ENCODE measurements around the gene SLC26A8. TPM values are rescaled to one million over a fixed set of nuclear protein-coding genes. Genes with fewer than 3 reads are reported as not detected.
"Not testable (repeated sequence)": the region's sequence is repeated elsewhere in the genome, so short reads cannot be mapped to it uniquely, and the experiment has no call there.

The SLC26A8 gene
- total RNA-seq, 1 experiment from 2014 or later = not detected

DNA sequence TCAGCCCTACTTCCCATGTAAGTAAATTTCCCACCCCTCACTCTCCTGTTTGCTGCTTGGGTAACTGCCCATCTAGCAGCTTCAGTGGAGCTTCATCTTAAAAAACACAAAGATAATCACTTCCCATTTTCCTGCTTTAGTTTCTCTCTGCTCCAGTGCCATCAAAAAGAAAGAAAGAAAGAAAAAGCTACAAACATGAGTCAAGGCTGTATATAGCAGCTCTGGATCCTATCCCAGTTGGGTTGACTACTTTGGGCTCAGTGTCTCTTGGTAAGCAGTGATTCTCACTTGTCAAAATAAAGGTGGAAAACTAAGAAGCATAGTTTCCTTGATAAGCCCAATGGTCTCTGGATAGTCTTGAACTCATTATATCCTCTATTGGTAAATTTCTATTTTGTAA is 54.8 kb downstream of the SLC26A8 start:
- in situ Hi-C loops (cut with HindIII; ENCODE audit: low pct_unique_long_range_greater_than_20kb, low sequenced_read_pairs) = no loop called here
- no peak for DNase-seq (ENCODE audit: low read depth)

DNA sequence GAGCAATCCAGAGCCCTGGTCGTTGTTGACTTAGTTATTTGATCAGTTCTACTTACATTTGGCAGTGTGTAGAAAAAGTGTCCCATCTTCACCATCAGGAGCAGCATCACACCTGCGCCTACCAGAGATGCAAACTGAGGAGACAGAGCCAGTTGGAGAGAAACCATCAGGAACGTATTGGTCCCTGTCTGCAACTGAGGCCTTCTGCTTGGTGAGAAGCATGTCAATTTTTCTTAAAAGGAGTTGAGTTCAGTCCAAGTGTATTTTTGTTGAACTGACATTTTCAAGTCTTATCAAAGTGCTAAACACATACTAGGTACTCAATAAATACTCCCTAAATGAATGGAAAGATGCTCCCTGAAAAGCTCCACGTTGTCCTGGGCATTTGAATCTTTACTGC is 55.6 kb downstream of the SLC26A8 start:
- DNase-seq (ENCODE audit: low read depth) = no peak
- in situ Hi-C loops (cut with HindIII; ENCODE audit: low pct_unique_long_range_greater_than_20kb, low sequenced_read_pairs) = no loop called here

DNA sequence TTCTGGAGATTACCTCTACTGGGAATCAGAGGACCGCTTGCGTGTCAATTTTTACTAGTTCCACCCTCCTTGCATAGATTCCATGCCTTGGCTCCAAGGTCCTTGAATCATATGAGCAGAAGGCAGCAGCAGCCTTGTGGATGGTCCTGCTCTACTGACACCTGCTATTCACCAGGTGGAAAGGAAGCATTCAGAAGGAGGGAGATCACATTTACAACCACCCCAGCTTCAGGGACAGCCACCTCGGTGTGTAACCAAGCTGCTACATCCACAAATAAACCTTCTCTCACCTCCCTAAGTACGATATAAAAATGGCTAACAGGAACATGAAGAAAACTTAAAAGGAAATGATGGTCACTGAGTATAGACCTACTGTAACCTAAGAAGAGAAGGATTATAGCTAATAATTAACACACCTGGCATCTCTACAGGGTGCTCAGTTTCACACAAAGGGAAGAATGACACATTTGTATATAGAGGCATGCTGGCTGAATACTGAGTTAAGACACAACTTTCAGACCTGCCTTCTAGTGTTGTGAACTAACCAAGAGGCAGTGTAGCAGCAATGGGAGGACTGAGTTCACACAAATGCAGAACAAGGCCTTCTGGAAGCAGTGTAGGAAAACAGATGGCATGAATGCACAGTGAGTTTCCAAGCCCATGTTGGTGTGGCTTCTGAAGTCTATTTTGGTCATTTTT is 57.2 kb downstream of the SLC26A8 start:
- DNase-seq (ENCODE audit: low read depth) = peak; percentile 62
- in situ Hi-C loops (cut with HindIII; ENCODE audit: low pct_unique_long_range_greater_than_20kb, low sequenced_read_pairs) = no loop called here

DNA sequence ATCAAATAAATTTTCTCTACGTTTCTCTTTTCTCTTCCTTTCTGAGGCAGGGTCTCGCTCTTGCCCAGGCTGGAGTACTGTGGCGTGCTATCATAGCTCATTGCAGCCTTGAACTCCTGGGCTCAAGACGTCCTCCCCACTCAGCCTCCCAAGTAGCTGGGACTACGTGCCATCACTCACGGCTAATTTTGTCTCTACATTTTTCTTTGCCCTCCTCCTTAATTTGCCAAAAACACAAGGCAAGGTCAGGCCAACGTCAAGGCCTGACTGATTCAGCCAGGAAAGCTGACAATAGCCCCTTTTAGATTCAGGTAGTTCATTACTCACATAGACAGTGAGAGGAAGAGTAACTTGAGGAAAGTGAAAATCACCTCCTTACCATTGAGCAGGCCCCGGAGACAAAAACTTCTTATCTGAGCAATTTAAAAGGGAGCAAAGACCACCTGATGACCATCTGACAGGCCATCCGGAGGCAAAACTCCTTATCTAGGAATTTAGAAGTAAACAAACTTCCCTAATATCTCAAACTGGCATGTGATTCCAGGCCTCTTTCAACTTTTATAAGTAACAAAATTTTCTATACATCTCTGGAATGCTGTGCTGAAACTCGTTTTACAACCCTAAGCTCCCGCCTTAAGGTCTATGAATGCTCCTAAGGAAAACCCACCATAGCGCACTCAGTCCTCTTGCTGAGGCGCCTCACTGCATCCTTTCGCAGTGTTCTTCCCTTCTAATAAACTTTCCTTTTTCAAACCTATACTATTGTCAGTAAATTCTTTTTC is 61.5 kb downstream of the SLC26A8 start:
- in situ Hi-C loops (cut with HindIII; ENCODE audit: low pct_unique_long_range_greater_than_20kb, low sequenced_read_pairs) = no loop called here
- no peak for DNase-seq (ENCODE audit: low read depth)

DNA sequence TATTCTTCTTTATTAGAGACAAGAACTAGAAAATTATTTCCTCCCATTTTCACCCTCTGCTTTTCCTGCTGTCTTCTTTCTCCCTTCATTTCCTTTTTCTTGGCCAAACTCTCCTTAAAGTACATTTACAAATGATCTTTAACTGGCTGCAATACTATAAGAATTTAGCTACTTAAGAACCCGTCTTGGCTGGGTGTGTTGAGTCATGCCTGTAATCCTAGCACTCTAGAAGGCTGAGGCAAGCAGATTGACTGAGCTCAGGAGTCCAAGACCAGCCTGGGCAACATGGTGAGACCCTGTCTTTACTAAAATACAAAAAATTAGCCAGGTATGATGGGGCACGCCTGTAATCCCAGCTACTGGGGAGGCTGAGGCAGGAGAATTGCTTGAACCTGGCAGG is 64.3 kb downstream of the SLC26A8 start:
- DNase-seq (ENCODE audit: low read depth) = no peak
- in situ Hi-C loops (cut with HindIII; ENCODE audit: low pct_unique_long_range_greater_than_20kb, low sequenced_read_pairs) = no loop called here

DNA sequence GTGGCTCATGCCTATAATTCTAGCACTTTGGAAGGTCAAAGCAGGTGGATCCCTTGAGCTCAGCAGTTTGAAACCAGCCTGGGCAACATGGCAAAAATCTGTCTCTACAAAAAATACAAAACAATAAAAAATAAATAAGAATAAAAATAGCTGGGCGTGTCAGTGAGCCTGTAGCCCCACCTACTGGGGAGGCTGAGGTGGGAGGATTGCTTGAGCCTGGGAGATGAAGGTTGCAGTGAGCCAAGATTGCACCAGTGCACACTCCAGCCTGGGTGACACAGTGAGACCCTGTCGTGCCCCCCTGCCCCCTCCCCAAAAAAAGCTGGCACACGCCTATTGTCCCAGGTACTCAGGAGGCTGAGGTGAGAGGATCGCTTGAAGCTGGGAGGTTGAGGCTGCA is 68.5 kb downstream of the SLC26A8 start:
- no peak for DNase-seq (ENCODE audit: low read depth)
- in situ Hi-C loops (cut with HindIII; ENCODE audit: low pct_unique_long_range_greater_than_20kb, low sequenced_read_pairs) = no loop called here

DNA sequence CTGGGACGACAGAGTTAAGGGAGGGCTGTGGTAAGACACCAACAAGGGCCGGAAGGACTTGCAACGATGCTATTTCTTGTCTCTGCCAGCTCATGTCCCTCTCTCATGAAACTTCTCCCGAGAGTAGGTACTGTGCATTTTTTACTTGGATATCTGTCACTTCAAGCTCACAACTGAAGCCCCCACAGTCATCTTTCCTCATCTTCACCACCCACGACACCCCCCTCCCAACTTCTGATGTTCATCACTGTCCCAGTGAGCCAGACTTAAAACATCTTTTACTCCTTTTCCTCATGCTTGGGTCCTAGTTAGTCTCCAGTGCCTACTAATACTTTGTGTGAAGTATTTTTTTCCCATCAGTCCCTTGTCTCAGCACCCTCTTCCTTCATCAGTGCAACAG is 68.9 kb downstream of the SLC26A8 start:
- in situ Hi-C loops (cut with HindIII; ENCODE audit: low pct_unique_long_range_greater_than_20kb, low sequenced_read_pairs) = no loop called here
- DNase-seq (ENCODE audit: low read depth) = no peak

DNA sequence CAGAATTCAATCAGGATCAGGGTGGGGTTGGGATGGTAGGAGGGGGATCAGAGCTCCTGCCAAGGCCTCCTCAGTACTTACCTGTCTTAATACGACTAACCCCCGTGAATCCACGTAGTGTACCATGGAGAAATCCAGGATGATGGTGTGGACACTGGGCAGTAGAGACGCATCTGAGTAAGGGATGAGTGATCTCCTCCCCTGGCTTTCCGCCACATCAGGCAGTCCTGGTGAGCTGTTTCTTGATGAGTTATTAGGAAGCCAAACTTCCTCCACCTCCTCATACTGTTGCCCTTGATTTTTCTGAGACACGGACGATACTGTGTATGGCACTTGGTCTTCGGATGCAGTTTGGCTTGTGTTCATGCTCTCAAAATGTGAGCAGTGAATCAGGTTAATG is 69.4 kb downstream of the SLC26A8 start:
- in situ Hi-C loops (cut with HindIII; ENCODE audit: low pct_unique_long_range_greater_than_20kb, low sequenced_read_pairs) = no loop called here
- no peak for DNase-seq (ENCODE audit: low read depth)

DNA sequence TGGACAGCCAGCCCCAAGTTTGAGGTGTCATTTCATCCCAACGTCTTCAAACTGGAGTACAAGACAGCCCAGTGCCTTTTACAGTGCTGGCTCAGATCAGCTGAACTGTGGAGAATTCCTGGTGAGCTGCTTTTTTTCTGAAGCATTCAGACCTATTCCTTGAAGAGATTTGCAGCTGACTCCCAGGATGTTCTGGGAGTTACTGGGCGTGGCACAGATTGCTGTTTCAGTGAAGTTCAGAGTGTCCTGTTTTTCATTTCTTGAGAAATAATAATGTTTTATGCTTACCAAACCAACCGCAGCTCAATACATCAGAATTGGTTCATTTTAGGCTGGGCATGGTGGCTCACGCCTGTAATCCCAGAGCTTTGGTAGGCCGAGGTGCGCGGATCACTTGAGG is 70.1 kb downstream of the SLC26A8 start:
- no peak for DNase-seq (ENCODE audit: low read depth)
- in situ Hi-C loops (cut with HindIII; ENCODE audit: low pct_unique_long_range_greater_than_20kb, low sequenced_read_pairs) = no loop called here

DNA sequence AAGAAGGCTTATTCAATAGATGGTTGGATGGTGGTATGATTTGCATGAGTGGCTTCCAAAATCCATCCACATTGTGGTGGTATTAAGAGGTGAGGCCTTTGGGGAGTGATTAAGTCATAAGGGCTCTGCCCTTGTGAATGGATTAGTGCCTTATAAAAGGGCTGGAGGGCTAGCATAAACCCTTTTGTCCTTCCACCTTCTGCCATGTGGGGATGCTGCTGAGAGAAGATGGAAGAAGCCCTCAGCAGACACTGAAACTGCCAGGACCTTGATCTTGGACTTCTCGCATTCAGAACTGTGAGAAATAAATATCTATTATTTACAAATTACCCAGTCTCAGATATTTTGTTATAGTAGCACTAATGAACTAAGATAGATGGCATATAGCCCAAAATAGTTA is 75.7 kb downstream of the SLC26A8 start:
- DNase-seq (ENCODE audit: low read depth) = no peak
- in situ Hi-C loops (cut with HindIII; ENCODE audit: low pct_unique_long_range_greater_than_20kb, low sequenced_read_pairs) = no loop called here

DNA sequence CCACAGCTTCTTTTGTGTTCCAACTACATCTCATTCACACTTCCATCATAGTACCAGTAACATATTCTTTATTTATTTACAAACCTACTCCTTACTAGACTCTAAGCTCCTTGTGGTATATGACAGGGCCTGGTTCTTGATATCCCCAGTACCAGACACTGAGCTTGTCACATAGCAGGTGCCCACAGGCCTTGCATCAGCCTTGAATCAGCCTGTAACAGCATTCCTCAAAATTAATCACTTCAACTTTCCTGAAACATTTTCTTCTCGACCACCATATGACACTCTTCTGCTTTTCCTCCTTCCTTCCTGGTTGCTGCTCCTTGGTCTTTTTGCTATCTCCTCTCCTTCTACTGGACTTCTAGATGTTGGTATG is 78.8 kb downstream of the SLC26A8 start:
- in situ Hi-C loops (cut with HindIII; ENCODE audit: low pct_unique_long_range_greater_than_20kb, low sequenced_read_pairs) = no loop called here
- DNase-seq (ENCODE audit: low read depth) = no peak

DNA sequence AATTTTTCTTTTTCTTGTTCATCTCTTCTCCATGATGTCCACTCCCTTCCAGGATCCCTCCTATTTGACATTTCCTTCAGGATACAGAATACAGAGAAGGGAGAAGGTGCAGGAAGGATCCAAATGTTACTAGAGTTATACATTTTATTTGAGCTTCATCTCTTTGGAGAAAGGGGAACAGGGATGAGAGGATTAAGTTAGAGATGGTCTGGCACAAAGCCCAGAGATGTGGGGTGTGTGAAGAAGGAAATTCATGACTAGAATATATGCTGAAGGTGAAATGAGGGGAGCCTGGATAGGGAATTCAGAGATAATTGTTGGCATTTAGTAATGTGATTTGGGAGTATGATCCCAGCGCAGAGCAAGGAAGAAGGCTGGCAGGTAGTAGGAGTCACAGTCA is 81.1 kb downstream of the SLC26A8 start:
- DNase-seq (ENCODE audit: low read depth) = no peak

DNA sequence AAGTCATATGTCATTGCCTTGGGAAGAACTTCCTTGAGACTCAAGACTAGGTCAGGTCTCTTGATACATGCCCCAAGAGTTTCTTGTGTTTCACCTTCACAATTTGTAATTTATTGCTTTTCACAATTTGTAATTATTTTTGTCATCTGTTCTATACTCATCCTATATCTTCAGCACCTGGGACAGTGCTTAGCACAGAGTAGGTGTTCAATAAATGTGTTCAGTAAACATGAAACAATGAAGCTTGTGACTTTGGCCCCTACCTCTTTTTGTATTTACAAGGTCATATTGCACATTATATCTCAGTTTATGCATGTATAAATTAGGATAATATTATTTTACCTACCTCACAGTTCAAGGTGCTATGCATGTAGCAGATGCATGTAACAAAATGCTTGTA is 82.1 kb downstream of the SLC26A8 start:
- no peak for DNase-seq (ENCODE audit: low read depth)
- in situ Hi-C loops (cut with HindIII; ENCODE audit: low pct_unique_long_range_greater_than_20kb, low sequenced_read_pairs) = no loop called here

More for the DNA sequence above, 81.1 kb downstream of the SLC26A8 start:
- in situ Hi-C loops (cut with HindIII; ENCODE audit: low pct_unique_long_range_greater_than_20kb, low sequenced_read_pairs) = no loop called here

DNA sequence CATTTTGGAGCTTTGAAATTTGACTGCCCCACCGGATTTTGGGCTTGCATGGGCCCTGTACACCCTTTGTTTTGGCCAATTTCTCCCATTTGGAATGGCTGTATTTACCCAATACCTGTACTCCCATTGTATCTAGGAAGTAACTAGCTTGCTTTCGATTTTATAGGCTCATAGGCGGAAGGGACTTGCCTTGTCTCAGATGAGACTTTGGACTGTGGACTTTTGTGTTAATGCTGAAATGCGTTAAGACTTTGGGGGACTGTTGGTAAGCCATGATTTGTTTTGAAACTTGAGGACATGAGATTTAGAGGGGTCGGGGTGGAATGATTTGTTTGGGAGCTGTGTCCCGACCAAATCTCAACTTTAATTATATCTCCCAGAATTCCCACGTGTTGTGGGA is 83.3 kb downstream of the SLC26A8 start:
- DNase-seq (ENCODE audit: low read depth); in situ Hi-C loops (cut with HindIII; ENCODE audit: low pct_unique_long_range_greater_than_20kb, low sequenced_read_pairs): not testable (repeated sequence)

DNA sequence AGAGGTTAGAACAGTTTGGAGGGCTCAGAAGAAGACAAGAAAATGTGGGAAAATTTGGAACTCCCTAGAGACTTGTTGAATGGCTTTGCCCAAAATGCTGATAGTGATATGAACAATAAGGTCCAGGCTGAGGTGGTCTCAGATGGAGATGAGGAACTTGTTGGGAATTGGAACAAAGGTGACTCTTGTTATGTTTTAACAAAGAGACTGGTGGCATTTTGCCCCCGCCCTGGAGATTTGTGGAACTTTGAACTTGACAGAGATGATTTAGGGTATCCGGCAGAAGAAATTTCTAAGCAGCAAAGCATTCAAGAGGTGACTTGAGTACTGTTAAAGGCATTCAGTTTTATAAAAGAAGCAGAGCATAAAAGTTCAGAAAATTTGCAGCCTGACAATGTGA is 84.4 kb downstream of the SLC26A8 start:
- in situ Hi-C loops (cut with HindIII; ENCODE audit: low pct_unique_long_range_greater_than_20kb, low sequenced_read_pairs); DNase-seq (ENCODE audit: low read depth): not testable (repeated sequence)

DNA sequence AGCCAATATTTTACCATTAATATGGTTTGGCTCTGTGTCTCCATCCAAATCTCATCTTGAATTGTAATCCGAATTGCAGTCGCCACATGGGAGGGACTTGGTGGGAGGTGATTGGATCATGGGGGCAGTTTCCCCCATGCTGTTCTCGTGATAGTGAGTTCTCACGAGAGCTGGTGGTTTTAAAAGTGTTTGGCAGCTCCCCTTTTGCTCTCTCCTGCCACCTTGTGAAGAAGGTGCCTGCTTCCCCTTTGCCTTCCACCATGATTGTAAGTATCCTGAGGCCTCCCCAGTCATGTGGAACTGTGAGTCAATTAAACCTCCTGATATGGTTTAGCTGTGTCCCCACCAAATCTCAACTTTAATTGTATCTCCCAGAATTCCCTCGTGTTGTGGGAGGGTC is 85.2 kb downstream of the SLC26A8 start:
- in situ Hi-C loops (cut with HindIII; ENCODE audit: low pct_unique_long_range_greater_than_20kb, low sequenced_read_pairs); DNase-seq (ENCODE audit: low read depth): not testable (repeated sequence)

DNA sequence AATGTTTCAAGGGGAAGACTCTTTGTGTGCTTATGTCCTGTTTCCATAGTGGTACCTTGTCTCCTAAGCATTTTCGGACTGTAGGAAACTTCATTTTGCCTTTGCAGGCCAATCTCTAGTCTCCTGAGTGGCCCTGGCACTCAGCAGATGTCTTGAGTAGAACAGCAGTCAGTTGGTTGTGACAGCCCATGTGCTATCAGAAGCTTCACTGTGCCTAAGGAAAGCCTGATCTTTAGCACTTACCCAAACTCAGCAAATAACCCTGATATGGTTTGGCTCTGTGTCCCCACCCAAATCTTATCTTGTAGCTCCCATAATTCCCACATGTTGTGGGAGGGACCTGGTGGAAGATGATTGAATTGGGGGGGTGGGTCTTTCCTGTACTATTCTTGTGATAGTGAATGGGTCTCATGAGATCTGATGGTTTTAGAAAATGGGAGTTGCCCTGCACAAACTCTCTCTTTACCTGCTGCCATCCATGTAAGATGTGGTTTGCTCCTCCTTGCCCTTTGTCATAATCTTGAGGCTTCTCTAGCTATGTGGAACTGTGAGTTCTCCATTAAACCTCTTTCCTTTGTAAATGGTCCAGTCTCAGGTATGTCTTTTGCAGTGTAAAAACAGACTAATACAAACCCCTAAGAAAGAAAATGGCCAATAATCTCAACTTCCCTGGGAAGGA is 87.6 kb downstream of the SLC26A8 start:
- in situ Hi-C loops (cut with HindIII; ENCODE audit: low pct_unique_long_range_greater_than_20kb, low sequenced_read_pairs) = no loop called here

DNA sequence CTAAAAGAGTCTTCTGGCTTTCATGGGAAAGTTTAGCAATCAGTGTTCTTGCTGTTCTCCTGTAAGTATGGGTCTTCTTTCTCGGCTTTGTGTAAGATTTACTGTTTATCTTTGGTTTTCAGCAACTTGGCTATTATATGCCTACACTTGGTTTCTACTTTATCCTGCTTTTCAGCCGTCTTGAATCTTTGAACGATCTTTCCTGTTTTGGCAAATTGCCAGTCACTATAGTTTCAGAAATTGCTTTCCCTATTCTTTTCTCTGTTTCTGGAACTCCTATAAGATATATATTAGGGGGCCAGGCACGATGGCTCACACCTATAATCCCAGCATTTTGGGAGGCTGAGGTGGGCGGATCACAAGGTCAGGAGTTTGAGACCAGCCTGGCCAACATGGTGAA is 89.0 kb downstream of the SLC26A8 start:
- in situ Hi-C loops (cut with HindIII; ENCODE audit: low pct_unique_long_range_greater_than_20kb, low sequenced_read_pairs) = no loop called here
- DNase-seq (ENCODE audit: low read depth) = no peak

More for the DNA sequence above, 87.6 kb downstream of the SLC26A8 start:
- no peak for DNase-seq (ENCODE audit: low read depth)

DNA sequence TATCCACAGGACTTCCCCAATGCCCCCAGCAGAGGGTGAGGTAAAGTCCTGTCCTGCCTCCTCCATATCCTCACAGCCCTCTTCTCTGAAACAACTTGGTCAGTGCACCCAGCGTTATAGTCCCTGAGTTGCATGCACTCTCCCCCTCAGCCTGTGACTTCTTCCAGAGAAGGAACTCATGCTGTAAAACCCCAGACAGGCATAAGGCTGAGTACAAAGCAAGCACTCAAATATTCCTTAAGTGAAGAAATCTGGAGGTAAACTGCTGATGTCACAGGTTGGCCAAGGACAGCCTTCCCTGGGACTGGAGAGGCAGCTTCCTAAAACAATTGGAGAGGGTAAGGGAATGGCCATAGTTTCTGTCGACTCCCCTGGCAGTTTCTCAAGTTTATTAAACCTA is 90.6 kb downstream of the SLC26A8 start:
- in situ Hi-C loops (cut with HindIII; ENCODE audit: low pct_unique_long_range_greater_than_20kb, low sequenced_read_pairs) = no loop called here
- DNase-seq (ENCODE audit: low read depth) = no peak
